Astrocyte (in vitro differentiated cells and primary cell): ENCODE measurements around the gene RPL4. TPM values are rescaled to one million over a fixed set of nuclear protein-coding genes. Genes with fewer than 3 reads are reported as not detected.

ENCODE experiments used
- DNase-seq: peaks from one replicate; pipeline ENCODE4 v3.0.0-alpha.2; 2010; ENCODE audit warnings: low read depth
- FAIRE-seq: peaks from 2 replicates; lab custom pipeline; 2011; peaks lifted over from hg19 to GRCh38; lab: Jason Lieb, UNC
- H2AFZ ChIP-seq: 2 replicates; pipeline ENCODE4 v1.6.0; 2012; ENCODE audit warnings: low read depth, low read length, inconsistent platforms
- H3K27ac ChIP-seq: 2 replicates; pipeline ENCODE4 v1.5.1; 2011; ENCODE audit warnings: low read depth, low read length, inconsistent platforms
- H3K27me3 ChIP-seq: 2 replicates; pipeline ENCODE4 v1.6.0; 2011; ENCODE audit warnings: low read length, inconsistent platforms; ENCODE audit not compliant: insufficient read depth
- H3K36me3 ChIP-seq: 2 replicates; pipeline ENCODE4 v1.5.1; 2011; ENCODE audit warnings: low read length, inconsistent platforms; ENCODE audit not compliant: insufficient read depth
- H3K4me1 ChIP-seq: 2 replicates; pipeline ENCODE4 v1.5.1; 2011; ENCODE audit warnings: low read length, inconsistent platforms; ENCODE audit not compliant: insufficient read depth
- H3K4me2 ChIP-seq: 2 replicates; pipeline ENCODE4 v1.6.0; 2012; ENCODE audit warnings: low read length, inconsistent platforms
- H3K4me3 ChIP-seq: 2 replicates; pipeline ENCODE4 v1.5.1; 2011; ENCODE audit warnings: low read depth, mild to moderate bottlenecking, low read length, inconsistent platforms; ENCODE audit not compliant: insufficient read depth
- H3K79me2 ChIP-seq: 2 replicates; pipeline ENCODE4 v1.6.0; 2012; ENCODE audit warnings: mild to moderate bottlenecking, low read length, inconsistent platforms; ENCODE audit not compliant: insufficient read depth
- H3K9ac ChIP-seq: 2 replicates; pipeline ENCODE4 v1.6.0; 2012; ENCODE audit warnings: mild to moderate bottlenecking, low read length, inconsistent platforms
- H3K9me3 ChIP-seq: 2 replicates; pipeline ENCODE4 v1.5.1; 2012; ENCODE audit warnings: low read depth, mild to moderate bottlenecking, low read length, inconsistent platforms; ENCODE audit not compliant: insufficient read depth
- H4K20me1 ChIP-seq: 2 replicates; pipeline ENCODE4 v1.6.0; 2012; ENCODE audit warnings: low read length, inconsistent platforms; ENCODE audit not compliant: insufficient read depth
- H3K27ac Mint-ChIP-seq: one replicate; pipeline ENCODE4 v1.8.0; 2021; ENCODE audit warnings: mild to moderate bottlenecking, mixed read lengths; ENCODE audit not compliant: unreplicated experiment
- H3K27me3 Mint-ChIP-seq: one replicate; pipeline ENCODE4 v1.8.0; 2021; ENCODE audit warnings: low read depth, mixed read lengths; ENCODE audit not compliant: unreplicated experiment
- H3K36me3 Mint-ChIP-seq: one replicate; pipeline ENCODE4 v1.8.0; 2021; ENCODE audit warnings: low read depth, mixed read lengths; ENCODE audit not compliant: unreplicated experiment
- H3K4me1 Mint-ChIP-seq: one replicate; pipeline ENCODE4 v1.8.0; 2021; ENCODE audit warnings: low read depth, mixed read lengths; ENCODE audit not compliant: unreplicated experiment
- H3K4me3 Mint-ChIP-seq: one replicate; pipeline ENCODE4 v1.8.0; 2021; ENCODE audit warnings: mild to moderate bottlenecking, moderate library complexity, mixed read lengths; ENCODE audit not compliant: unreplicated experiment
- H3K9me3 Mint-ChIP-seq: one replicate; pipeline ENCODE4 v1.8.0; 2021; ENCODE audit warnings: mild to moderate bottlenecking, mixed read lengths; ENCODE audit not compliant: unreplicated experiment
- CTCF ChIP-seq: IDR thresholded peaks from 2 replicates; pipeline ENCODE4 v1.5.1; 2011; ENCODE audit warnings: low read depth, mild to moderate bottlenecking, inconsistent platforms, low read length, moderate library complexity; ENCODE audit not compliant: insufficient read depth
- EZH2 ChIP-seq: IDR thresholded peaks from 2 replicates; pipeline ENCODE4 v1.6.1; 2012; ENCODE audit warnings: mild to moderate bottlenecking, low read length, inconsistent platforms; ENCODE audit not compliant: insufficient read depth
- total RNA-seq: library from RNA; stranded (reverse); gene quantifications from 2 replicates; pipeline ENCODE4 v1.2.1, GENCODE V29; 2021

Gene RPL4
- total RNA-seq, 1 donor from 2014 or later: 2,248 TPM

GRCh38 chr15:66459818-66460615 lies 44.6 kb downstream of the RPL4 start:
- peaks cover 7% of the 10 kb centered on the region for H4K20me1 ChIP-seq
- H3K27ac ChIP-seq: no peak overlapping the region
- peak overlapping the region; percentile 27 for H3K27ac Mint-ChIP-seq
- no peaks in the 10 kb centered on the region for H3K27me3 ChIP-seq
- H3K9ac ChIP-seq: peak overlapping the region; percentile 1
- peaks cover 3% of the 10 kb centered on the region for H3K9me3 Mint-ChIP-seq
- no peak for FAIRE-seq
- H3K4me1 ChIP-seq: peaks cover 19% of the 10 kb centered on the region
- peak overlapping the region; percentile 20 for H3K4me2 ChIP-seq
- H3K79me2 ChIP-seq: no peaks in the 10 kb centered on the region
- H3K4me3 Mint-ChIP-seq: peak overlapping the region; percentile 68
- peaks cover 18% of the 10 kb centered on the region for H3K36me3 Mint-ChIP-seq
- H3K4me3 ChIP-seq: no peak overlapping the region
- H3K27me3 Mint-ChIP-seq: no peaks in the 10 kb centered on the region
- peaks cover 19% of the 10 kb centered on the region for H3K4me1 Mint-ChIP-seq
- no peaks in the 10 kb centered on the region for H3K9me3 ChIP-seq
- H3K36me3 ChIP-seq: no peaks in the 10 kb centered on the region
- TF ChIP-seq EZH2 (no peak), CTCF (no peak)
- DNase-seq: peak; percentile 66
- H2AFZ ChIP-seq: no peak overlapping the region

GRCh38 chr15:66456211-66456610 lies 48.4 kb downstream of the RPL4 start:
- FAIRE-seq (no peak), DNase-seq (peak; percentile 13)
- H3K27me3 Mint-ChIP-seq: no peaks in the 10 kb centered on the region
- peaks cover 14% of the 10 kb centered on the region for H3K4me1 Mint-ChIP-seq
- peaks cover 3% of the 10 kb centered on the region for H3K9me3 Mint-ChIP-seq
- H3K4me3 ChIP-seq: no peak overlapping the region
- peaks cover 19% of the 10 kb centered on the region for H3K4me1 ChIP-seq
- H3K9ac ChIP-seq: no peak overlapping the region
- no peak for TF ChIP-seq EZH2
- TF ChIP-seq CTCF: no peak
- peaks cover 24% of the 10 kb centered on the region for H3K36me3 Mint-ChIP-seq
- H4K20me1 ChIP-seq: peaks cover 7% of the 10 kb centered on the region
- H3K36me3 ChIP-seq: peaks cover 6% of the 10 kb centered on the region
- no peaks in the 10 kb centered on the region for H3K27me3 ChIP-seq
- no peaks in the 10 kb centered on the region for H3K9me3 ChIP-seq
- H3K79me2 ChIP-seq: no peaks in the 10 kb centered on the region
- no peak overlapping the region for H3K27ac ChIP-seq
- H3K27ac Mint-ChIP-seq: no peak overlapping the region
- no peak overlapping the region for H2AFZ ChIP-seq
- no peak overlapping the region for H3K4me3 Mint-ChIP-seq
- H3K4me2 ChIP-seq: peak overlapping the region; percentile 13

GRCh38 chr15:66454143-66454542 lies 50.5 kb downstream of the RPL4 start:
- Histone ChIP-seq H3K79me2 (no peaks in the 10 kb centered on the region), H3K9ac (no peak overlapping the region), H3K4me3 (no peak overlapping the region), H3K4me1 (peaks cover 6% of the 10 kb centered on the region), H3K9me3 (no peaks in the 10 kb centered on the region), H3K4me2 (no peak overlapping the region), H3K27me3 (no peaks in the 10 kb centered on the region), H3K27ac (no peak overlapping the region), H3K36me3 (peaks cover 6% of the 10 kb centered on the region), H4K20me1 (peaks cover 7% of the 10 kb centered on the region), H2AFZ (no peak overlapping the region)
- H3K27ac Mint-ChIP-seq: no peak overlapping the region
- TF ChIP-seq EZH2 (no peak), CTCF (no peak)
- no peaks in the 10 kb centered on the region for H3K27me3 Mint-ChIP-seq
- H3K4me1 Mint-ChIP-seq: no peaks in the 10 kb centered on the region
- peaks cover 3% of the 10 kb centered on the region for H3K9me3 Mint-ChIP-seq
- peaks cover 18% of the 10 kb centered on the region for H3K36me3 Mint-ChIP-seq
- H3K4me3 Mint-ChIP-seq: no peak overlapping the region
- DNase-seq (no peak), FAIRE-seq (no peak)
